GM12801 (cell line): ENCODE measurements around the gene RILPL2.

ENCODE experiments used
- TF ChIP-seq, protein P1 (sequence below): IDR thresholded peaks from one replicate; pipeline ENCODE4 v1.5.1; 2011; ENCODE audit warnings: control low read depth; ENCODE audit not compliant: insufficient read length; ENCODE audit errors: extremely low read depth

The RILPL2 gene

GRCh38 chr12:123389560-123390351 lies 46.7 kb downstream of the RILPL2 start:
- TF ChIP-seq, protein P1, sequence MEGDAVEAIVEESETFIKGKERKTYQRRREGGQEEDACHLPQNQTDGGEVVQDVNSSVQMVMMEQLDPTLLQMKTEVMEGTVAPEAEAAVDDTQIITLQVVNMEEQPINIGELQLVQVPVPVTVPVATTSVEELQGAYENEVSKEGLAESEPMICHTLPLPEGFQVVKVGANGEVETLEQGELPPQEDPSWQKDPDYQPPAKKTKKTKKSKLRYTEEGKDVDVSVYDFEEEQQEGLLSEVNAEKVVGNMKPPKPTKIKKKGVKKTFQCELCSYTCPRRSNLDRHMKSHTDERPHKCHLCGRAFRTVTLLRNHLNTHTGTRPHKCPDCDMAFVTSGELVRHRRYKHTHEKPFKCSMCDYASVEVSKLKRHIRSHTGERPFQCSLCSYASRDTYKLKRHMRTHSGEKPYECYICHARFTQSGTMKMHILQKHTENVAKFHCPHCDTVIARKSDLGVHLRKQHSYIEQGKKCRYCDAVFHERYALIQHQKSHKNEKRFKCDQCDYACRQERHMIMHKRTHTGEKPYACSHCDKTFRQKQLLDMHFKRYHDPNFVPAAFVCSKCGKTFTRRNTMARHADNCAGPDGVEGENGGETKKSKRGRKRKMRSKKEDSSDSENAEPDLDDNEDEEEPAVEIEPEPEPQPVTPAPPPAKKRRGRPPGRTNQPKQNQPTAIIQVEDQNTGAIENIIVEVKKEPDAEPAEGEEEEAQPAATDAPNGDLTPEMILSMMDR, result no peak

DNA sequence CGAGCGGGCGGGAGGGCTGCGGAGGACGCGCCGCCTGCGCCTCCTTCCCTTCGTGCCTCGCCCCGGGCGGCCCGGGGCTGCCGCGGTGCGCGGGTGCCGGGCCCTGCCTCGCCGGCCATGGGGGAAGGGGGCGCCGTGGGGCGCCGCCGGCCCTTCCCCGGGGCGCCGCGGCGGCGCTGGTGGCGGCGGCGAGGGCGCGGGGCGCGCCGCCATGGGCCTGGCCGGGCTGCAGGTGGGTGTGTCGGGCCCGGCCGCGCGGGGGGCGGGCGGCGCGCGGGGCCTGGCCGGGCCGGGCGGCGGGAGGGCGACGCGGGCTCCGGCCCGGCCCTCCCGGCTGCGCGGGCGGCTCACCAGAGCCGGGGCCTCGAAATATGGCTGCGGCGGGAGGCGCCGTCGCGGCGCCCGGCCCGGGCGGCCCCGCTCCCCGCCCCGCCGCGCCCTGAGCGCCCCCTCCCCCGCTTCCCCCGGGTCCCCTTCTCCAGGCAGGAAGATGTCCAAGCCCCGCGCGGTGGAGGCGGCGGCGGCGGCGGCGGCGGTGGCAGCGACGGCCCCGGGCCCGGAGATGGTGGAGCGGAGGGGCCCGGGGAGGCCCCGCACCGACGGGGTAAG lies 47.4 kb downstream of the RILPL2 start:
- TF ChIP-seq, protein P1, result no peak

- TF ChIP-seq, protein P1, result no peak
Measured at GRCh38 chr12:123388177-123388950, 48.1 kb downstream of the RILPL2 start.

DNA sequence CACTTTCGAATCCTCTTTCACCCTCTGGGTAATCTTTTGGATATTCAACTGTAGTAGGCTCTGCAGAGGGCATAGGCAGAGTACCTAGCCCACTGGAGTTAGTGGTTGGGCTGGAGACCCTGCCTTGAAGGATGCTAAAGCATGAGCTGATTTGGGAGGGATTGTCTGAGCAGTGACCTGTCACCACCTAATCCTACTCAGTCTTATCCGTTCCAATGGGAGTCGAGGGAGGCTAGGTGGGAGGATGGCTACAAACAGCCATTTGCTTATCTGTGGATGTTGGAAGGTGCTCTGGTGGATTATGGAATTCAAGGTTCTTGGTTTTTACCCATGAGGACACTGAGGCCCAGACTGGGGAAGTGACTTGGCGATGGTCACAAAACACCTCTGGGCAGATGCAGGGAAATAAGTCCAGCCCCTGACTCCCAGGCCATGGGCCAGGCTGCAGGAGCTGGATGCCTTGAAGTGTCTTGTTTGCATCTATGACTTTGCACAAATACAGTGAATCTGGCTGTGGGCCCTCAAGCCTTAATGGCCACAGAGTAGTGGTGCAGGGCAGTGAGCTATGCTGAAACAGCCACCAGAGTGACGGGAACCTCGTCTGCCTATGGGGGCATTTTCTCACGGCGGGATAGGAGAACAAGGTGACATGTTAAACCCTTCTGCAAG lies 48.8 kb downstream of the RILPL2 start:
- TF ChIP-seq, protein P1, result no peak

DNA sequence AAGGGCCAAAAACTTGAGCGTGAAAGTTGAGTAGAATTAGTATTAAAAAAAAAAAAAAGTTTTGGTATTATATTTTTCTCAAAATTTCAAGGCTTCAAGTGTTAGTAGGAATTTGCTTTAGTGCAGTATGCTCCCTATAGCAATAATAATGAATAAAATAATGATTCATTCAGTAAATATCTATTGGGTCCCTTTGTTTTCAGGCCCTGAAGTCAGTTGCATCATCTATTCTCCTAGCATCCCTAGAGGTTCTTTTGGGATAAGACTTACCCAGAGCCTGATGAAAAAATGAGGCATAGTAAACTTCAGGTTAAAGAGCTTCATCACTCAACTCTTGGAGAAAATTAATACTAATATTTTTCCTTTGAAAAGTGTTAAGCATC lies 51.5 kb downstream of the RILPL2 start:
- TF ChIP-seq, protein P1, result no peak

- TF ChIP-seq, protein P1, result no peak
Measured at GRCh38 chr12:123384318-123384993, 52.0 kb downstream of the RILPL2 start.

DNA sequence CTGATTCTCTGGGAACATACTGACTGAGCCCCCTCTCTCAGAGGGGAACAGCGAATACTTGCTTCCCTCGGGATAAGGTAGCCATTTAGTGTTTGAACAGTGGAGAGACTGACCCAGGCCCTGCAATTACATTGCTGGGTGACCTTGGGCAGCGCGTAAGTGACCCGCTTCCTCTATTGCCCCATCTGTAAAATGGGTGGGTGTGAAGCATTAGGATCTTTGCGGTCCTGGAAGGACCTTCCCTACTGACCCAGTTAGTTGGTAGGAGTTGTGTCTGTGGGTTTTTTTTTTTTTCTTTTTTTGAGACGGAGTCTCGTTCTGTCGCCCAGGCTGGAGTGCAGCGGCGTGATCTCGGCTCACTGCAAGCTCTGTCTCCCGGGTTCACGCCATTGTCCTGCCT lies 53.8 kb downstream of the RILPL2 start:
- TF ChIP-seq, protein P1, result no peak
